ENCODE results near the gene MRPL14. TPM values are rescaled to one million over a fixed set of nuclear protein-coding genes. Genes with fewer than 3 reads are reported as not detected.

MRPL14 gene
- total and polyA plus RNA-seq, 2 of the 8 experiments (the other 6 are each of a cell fraction or from before 2014, with no cell fraction given) = 82.0 to 97.1 TPM

DNA sequence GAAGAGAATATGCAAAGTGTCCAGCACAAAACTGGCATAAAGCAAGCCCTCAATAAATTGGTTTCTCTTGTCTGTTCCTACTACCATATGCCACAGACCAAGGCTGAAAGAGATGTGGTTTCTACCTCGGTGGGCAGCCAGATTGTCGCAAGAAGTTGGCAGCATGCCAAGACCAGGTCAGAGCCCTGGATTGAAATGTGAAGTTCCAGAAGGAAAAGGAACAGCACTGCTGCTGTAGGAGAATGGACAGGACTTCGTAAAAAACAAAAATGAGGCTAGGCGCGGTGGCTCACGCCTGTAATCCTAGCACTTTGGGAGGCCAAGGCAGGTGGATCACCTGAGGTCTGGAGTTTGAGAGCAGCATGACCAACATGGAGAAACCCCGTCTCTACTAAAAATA, 22.1 kb downstream of the MRPL14 start:
- 94% methylated on average over 7 of the region's 7 CpGs; no CpG with 5 or more reads in 1 of the 2 experiments for WGBS, 2 experiments (ENCODE audit: extremely low coverage in 1 of 2, insufficient coverage in 1 of 2, insufficient read length in 1 of 2, insufficient replicate concordance in 2 of 2, low coverage in 1 of 2, low lambda C conversion rate in 2 of 2, missing lambda C conversion rate in 1 of 2)
- H3K4me1 ChIP-seq (replicated peaks in 1 of 4; ENCODE audit: control insufficient read depth in 3 of 4, insufficient read depth in 4 of 4, low read length in 3 of 4) = peaks cover 0 to 9% (median 0%) of the 10 kb centered on the region in 4 experiments; a peak in 2 of 7 replicates
- no peak for FAIRE-seq
- no peak for TF ChIP-seq NANOG (IDR thresholded peaks at IDR 0.05; ENCODE audit: insufficient read depth, low read depth, low read length, poor library complexity, severe bottlenecking)
- no peak for TF ChIP-seq RFX5 (IDR thresholded peaks at IDR 0.05; ENCODE audit: borderline replicate concordance, low read depth, low read length)
- no peak for TF ChIP-seq KDM1A (IDR thresholded peaks at IDR 0.05; ENCODE audit: borderline replicate concordance, low read length)
- no peak for TF ChIP-seq SUZ12 (IDR thresholded peaks at IDR 0.05; ENCODE audit: low read length)
- no peak for TF ChIP-seq BACH1 (IDR thresholded peaks at IDR 0.05; ENCODE audit: low read length)
- no peak for TF ChIP-seq HDAC2 (IDR thresholded peaks at IDR 0.05; ENCODE audit: borderline replicate concordance in 1 of 2, low read depth in 2 of 2, low read length in 2 of 2)
- TF ChIP-seq ZNF274 (IDR thresholded peaks at IDR 0.05; ENCODE audit: borderline replicate concordance, extremely low read depth, low read length) = no peak
- no peak for TF ChIP-seq CEBPB (IDR thresholded peaks at IDR 0.05; ENCODE audit: low read depth, low read length)
- TF ChIP-seq RNF2 (IDR thresholded peaks at IDR 0.05; ENCODE audit: borderline replicate concordance, low read depth, low read length, missing control alignments, poor library complexity, severe bottlenecking) = no peak
- TF ChIP-seq, protein P1, sequence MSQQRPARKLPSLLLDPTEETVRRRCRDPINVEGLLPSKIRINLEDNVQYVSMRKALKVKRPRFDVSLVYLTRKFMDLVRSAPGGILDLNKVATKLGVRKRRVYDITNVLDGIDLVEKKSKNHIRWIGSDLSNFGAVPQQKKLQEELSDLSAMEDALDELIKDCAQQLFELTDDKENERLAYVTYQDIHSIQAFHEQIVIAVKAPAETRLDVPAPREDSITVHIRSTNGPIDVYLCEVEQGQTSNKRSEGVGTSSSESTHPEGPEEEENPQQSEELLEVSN (IDR thresholded peaks at IDR 0.05) = no peak
- TF ChIP-seq HDAC6 (IDR thresholded peaks at IDR 0.05; ENCODE audit: low read depth, low read length) = no peak
- no peak for TF ChIP-seq SIX5 (IDR thresholded peaks at IDR 0.05; ENCODE audit: low read depth, low read length)
- TF ChIP-seq TCF12 (IDR thresholded peaks at IDR 0.05; ENCODE audit: low read depth, low read length) = no peak

More for the DNA sequence above, 22.1 kb downstream of the MRPL14 start:
- H3K4me2 ChIP-seq (ENCODE audit: insufficient read depth in 1 of 2, low read depth in 2 of 2, low read length in 2 of 2) = no peak overlapping the region
- H2BK120ac ChIP-seq (replicated peaks; ENCODE audit: low read depth, low read length) = no peak overlapping the region
- no peak overlapping the region for H2BK15ac ChIP-seq (ENCODE audit: low read length)
- H3K14ac ChIP-seq (ENCODE audit: insufficient read length) = no peak overlapping the region
- H2BK12ac ChIP-seq (ENCODE audit: low read depth, low read length) = no peak overlapping the region
- no peak overlapping the region for H3K18ac ChIP-seq (ENCODE audit: extremely low read depth, low read length)
- no peaks in the 10 kb centered on the region for H3K27me3 ChIP-seq (replicated peaks in 1 of 4; ENCODE audit: control insufficient read depth in 3 of 4, extremely low read depth in 1 of 4, insufficient read depth in 3 of 4, low read length in 3 of 4)
- H3K23me2 ChIP-seq (ENCODE audit: low read depth, low read length) = no peaks in the 10 kb centered on the region
- no peak overlapping the region for H4K91ac ChIP-seq (replicated peaks; ENCODE audit: insufficient read length, low read length)
- H3K79me1 ChIP-seq (ENCODE audit: low read depth, low read length) = peaks cover 9% of the 10 kb centered on the region
- DNase-seq (ENCODE audit: low read depth in 1 of 2, low spot score in 2 of 2) = no peak
- H3K79me2 ChIP-seq (ENCODE audit: control insufficient read depth in 1 of 2, insufficient read depth in 2 of 2, low read length in 2 of 2) = peaks cover 0 to 9% of the 10 kb centered on the region in 2 experiments; a peak in 1 of 4 replicates
- no peak overlapping the region for H2AFZ ChIP-seq (ENCODE audit: low read length)
- H3K4me3 ChIP-seq (ENCODE audit: extremely low read depth in 1 of 4, insufficient read depth in 2 of 4, low read depth in 3 of 4, low read length in 4 of 4) = no peak overlapping the region
- no peak overlapping the region for H4K5ac ChIP-seq (ENCODE audit: insufficient read length, low read depth, low read length)
- H4K20me1 ChIP-seq (replicated peaks in 1 of 2; ENCODE audit: control insufficient read depth in 1 of 2, insufficient read depth in 2 of 2, low read length in 2 of 2) = peaks cover 11 to 31% of the 10 kb centered on the region in 2 experiments
- no peak overlapping the region for H3K56ac ChIP-seq (replicated peaks; ENCODE audit: insufficient read length, low read depth, low read length)
- H3K9ac ChIP-seq (replicated peaks in 1 of 4; ENCODE audit: extremely low read depth in 1 of 4, low read depth in 3 of 4, low read length in 3 of 4) = no peak overlapping the region
- no peak overlapping the region for H4K8ac ChIP-seq (ENCODE audit: extremely low read depth, insufficient read depth, low read length)
- H2AK5ac ChIP-seq (ENCODE audit: low read depth, low read length) = no peak overlapping the region
- peaks cover 9 to 45% (median 16%) of the 10 kb centered on the region in 4 experiments; a peak in 7 of 8 replicates for H3K36me3 ChIP-seq (ENCODE audit: control insufficient read depth in 2 of 4, insufficient read depth in 4 of 4, low read length in 3 of 4)
- H3K23ac ChIP-seq (ENCODE audit: insufficient read length) = no peak overlapping the region
- H3K27ac ChIP-seq (ENCODE audit: low read depth, low read length) = no peak overlapping the region
- no peak overlapping the region for H3K4ac ChIP-seq (replicated peaks; ENCODE audit: insufficient read length, low read depth, low read length)
- H3K9me3 ChIP-seq (ENCODE audit: insufficient read depth in 2 of 2, low read depth in 1 of 2, low read length in 1 of 2) = no peaks in the 10 kb centered on the region
- no peak overlapping the region for H2BK20ac ChIP-seq (ENCODE audit: low read length)
- CTCF ChIA-PET (ENCODE audit: partially characterized antibody) = interaction anchor here (1.2 to 22.5 kb wide), 2 partner anchors 6 to 68 kb away, joined by 4 to 255 read pairs; no protein-coding TSS in a partner anchor
- no peak overlapping the region for H2BK5ac ChIP-seq (ENCODE audit: low read depth, low read length)
- POLR2A ChIA-PET (ENCODE audit: partially characterized antibody) = interaction anchor here (0.8 to 2.2 kb wide), 5 partner anchors 10 to 142 kb away, joined by 3 to 5 read pairs (median 3); no protein-coding TSS in a partner anchor
